Measurements from ENCODE around the gene DNAAF3.
"Not testable (repeated sequence)": the region's sequence is repeated elsewhere in the genome, so short reads cannot be mapped to it uniquely, and the experiment has no call there.

Gene DNAAF3

DNA sequence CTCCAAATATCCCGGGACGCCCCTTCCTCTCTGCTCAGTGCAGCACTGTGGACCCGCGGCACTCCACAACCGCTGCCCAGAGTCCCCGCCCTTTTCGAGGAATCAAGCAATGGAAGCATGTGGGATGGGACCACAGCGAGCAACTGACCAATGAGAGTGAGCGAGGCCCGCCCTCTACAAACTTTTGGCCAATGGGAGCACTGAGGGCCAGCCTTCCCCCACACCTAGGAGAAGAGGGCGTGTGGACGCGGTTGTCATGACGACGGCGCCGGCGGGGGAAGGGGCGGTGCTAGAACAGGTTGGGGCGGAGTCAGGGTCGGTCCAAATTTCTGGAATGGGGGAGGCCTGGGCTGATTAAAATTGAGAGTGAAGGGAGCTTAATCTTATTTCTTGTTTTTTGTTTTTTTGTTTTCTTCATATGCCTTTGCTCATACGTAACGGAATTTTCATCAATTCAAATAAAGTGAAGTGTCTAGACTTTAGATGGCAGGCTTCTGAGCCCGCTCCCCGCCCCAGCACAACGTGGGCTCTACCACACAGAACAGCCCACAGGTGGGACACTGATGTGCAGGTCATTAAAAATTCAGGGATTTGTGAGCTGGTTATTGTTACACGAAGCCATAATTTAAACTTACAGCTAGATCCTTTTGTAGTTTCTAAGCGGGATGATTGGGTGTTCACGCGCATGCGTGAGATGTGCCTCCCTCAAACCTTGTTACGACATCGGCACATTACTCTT lies at the start of gene DNAAF3:
Gene DNAAF3, minus strand, starts transcription at position 84 of the 739 bp plus-strand sequence. CDS start 200 bp downstream, outside the sequence.
- DNase-seq (ENCODE audit: low spot score), result peak; percentile 99

DNA sequence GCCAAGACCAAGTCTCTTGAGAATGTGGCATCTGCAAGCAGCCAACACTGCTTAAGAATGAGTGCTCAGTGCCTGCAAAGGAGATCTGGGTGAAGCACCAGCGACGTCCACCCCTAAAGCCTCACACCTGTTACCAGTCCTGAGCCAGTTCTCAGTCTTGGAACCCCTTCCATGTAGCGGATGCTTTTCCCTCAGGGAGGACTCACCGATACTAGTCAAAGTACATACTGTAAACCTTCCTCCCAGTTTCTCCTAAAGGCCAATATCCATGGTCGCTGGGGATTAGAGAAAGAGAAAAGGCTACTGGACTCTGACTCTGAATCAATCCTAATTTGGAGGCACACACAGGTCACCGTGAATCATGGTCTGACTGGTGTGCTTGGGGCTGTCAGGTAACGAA lies 47.1 kb upstream of the DNAAF3 start:
- no peak for DNase-seq (ENCODE audit: low spot score)

GRCh38 chr19:55212447-55212846 lies 46.0 kb upstream of the DNAAF3 start:
- DNase-seq (ENCODE audit: low spot score), result no peak

DNA sequence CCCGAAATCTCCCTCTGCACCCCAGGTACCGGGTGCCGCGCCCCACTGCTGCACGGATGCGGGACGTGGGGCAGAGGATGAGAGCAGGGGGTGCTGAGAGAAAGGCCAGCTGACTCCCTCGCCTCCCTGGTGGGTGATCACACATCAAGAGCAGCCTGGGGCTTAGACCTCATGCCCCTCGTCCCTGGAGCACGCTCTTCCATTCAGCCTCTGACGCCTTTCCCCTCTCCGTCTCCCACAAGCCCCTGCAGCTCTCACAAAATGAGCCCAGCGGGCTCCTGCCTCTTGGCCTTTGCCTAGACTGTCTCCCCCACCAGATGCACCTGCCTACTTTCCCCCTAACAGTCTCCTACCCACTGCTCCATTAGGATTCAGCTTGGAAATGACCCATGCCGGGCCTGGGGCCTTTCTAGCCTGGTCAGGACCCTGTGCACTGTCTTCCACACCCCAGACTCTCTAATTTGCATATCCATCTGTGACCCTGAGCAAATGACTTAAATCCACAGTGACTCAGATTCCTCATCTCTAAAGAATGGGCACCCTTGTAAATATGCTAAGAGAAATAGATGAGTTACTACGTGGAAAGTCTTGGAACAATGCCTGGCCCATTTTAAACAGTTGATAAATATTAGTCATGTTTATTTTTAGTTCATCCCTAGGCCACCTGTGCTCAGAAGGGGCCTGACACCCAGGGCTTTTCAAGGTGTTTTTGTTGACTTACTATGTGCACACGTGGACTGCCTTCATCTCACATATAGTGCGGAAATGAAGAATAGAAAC lies 43.5 kb upstream of the DNAAF3 start:
- no peak for DNase-seq (ENCODE audit: low spot score)

- DNase-seq (ENCODE audit: low spot score), result no peak
Observed at GRCh38 chr19:55208880-55209692, 42.7 kb upstream of the DNAAF3 start, which contains the start of gene PTPRH. PTPRH (minus strand) TSS chr19:55209501; CDS start chr19:55209433, 68 bp downstream.

- DNase-seq (ENCODE audit: low spot score), result peak; percentile 84
Observed at GRCh38 chr19:55206664-55207500, 40.5 kb upstream of the DNAAF3 start.

DNA sequence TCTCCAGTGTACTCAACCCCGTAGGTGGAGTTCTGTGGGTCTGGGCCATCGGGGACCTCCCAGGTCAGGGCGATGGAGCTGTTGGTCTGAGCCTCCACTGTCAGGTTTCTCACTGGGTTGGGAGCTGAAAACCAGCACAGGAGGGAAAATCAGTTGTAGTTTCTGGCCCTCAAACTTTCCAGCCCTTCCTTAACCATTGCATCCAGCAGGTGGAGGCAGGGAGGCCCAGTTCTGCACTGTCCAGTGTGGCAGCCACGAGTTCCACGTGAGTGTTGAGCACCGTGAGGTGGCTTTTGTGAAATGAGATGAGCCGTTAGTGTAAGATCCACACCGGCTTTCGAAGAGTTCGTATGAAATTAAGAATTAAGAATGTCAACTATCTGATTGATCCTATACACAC lies 35.8 kb upstream of the DNAAF3 start:
- not testable (repeated sequence) for DNase-seq (ENCODE audit: low spot score)

GRCh38 chr19:55199620-55200204 lies 33.3 kb upstream of the DNAAF3 start:
- no peak for DNase-seq (ENCODE audit: low spot score)

DNA sequence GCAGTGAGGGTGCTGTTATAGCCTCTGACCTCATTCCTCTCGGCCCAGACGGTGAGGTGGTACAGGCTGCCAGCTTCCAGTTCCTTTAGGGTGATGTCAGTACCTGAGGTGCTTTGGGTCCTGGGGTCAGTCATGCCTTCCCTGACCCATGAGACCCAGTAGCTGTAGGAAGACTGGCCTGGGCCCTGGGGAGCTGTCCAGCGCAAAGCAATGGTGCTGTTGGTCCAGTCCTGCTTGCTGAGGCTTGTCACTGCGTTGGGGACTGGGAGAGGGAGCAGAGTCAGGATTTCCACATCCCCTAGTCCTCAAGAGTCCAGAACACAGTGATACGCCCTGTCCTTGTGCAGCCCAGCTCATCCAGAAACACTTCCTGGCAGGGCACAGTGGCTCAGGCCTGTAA lies 32.2 kb upstream of the DNAAF3 start:
- no peak for DNase-seq (ENCODE audit: low spot score)

- no peak for DNase-seq (ENCODE audit: low spot score)
Observed at GRCh38 chr19:55197528-55197927, 31.1 kb upstream of the DNAAF3 start.

DNA sequence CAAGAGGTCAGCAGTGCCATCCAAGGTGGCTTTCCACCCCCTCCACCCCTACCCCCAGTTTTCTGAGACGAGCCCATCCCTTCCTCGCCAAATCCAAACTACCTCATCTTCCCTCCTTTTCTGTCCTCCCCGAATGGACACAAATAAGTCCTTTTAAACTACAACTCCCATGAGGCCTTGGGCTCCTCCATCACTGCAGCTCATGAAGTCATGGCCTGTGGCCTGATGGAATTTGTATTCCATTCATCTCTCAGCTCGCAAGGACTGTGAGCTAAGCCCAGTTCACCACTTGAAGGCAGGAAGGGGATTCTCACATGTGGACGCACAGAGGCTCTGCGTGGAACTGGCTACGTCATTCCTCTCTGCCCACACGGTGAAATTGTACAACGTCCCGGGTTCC lies 30.4 kb upstream of the DNAAF3 start:
- DNase-seq (ENCODE audit: low spot score), result no peak

- no peak for DNase-seq (ENCODE audit: low spot score)
Observed at GRCh38 chr19:55193481-55193880, 27.1 kb upstream of the DNAAF3 start.

DNA sequence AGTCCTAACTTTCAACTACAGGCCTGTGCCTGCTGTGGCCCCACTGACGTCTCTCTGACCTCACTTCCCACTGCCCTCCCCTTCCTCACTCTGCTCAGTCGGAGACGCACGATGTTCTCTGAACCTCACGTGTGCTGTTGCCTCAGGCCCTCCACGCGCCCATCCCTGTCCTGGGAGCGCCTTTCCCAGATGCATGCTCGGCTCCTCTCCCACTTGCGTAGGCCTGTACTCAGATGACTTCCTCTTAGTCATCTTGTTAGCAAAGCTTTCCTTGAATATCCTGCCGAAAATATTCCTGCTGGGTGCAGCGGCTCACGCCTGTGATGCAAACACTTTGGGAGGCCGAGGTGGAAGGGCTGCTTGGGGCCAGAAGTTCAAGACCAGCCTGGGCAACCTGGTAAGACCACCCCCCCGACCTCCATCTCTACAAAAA lies 23.0 kb upstream of the DNAAF3 start:
- DNase-seq (ENCODE audit: low spot score), result no peak

- DNase-seq (ENCODE audit: low spot score), result no peak
Observed at GRCh38 chr19:55188625-55189024, 22.2 kb upstream of the DNAAF3 start.

DNA sequence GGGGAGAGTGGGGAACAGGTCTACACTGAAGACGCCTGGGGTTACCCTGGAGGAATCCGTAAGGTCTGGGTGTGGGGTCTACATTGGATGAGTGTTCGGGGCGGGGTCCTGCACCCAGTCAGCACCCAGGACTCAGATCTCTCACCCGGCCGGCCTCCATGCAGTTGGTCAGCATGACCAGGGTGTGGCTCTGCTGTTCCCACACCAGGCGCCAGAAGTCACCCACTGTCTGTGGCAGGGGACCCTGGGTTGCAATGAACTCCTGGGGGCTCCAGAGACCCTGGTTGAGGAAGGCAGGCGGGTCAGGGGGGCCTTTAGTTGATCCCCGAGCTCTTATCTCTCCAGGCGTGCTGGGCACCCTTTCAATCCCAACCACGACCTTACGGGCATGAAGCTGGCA lies 19.7 kb upstream of the DNAAF3 start:
- DNase-seq (ENCODE audit: low spot score), result no peak

DNA sequence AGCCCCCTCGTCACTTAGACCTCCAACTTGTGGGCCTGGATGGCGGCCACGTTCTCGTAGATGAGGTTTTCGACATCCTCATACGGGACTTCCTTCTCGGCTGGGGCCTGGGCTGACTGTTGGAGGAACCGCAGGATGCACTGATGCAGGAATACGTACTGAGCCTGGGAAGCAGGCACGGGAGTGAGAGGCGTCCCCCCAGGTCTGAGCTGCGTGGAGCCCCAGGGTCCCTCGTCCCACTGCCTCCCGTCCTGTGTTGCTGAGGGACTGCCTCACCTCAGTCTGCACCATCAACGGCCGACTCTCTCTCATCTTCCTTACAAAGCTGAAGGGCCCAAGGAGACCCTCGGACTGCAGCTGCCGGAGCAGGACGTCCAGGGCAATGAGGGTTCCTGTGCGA lies 15.3 kb upstream of the DNAAF3 start:
- DNase-seq (ENCODE audit: low spot score), result no peak

DNA sequence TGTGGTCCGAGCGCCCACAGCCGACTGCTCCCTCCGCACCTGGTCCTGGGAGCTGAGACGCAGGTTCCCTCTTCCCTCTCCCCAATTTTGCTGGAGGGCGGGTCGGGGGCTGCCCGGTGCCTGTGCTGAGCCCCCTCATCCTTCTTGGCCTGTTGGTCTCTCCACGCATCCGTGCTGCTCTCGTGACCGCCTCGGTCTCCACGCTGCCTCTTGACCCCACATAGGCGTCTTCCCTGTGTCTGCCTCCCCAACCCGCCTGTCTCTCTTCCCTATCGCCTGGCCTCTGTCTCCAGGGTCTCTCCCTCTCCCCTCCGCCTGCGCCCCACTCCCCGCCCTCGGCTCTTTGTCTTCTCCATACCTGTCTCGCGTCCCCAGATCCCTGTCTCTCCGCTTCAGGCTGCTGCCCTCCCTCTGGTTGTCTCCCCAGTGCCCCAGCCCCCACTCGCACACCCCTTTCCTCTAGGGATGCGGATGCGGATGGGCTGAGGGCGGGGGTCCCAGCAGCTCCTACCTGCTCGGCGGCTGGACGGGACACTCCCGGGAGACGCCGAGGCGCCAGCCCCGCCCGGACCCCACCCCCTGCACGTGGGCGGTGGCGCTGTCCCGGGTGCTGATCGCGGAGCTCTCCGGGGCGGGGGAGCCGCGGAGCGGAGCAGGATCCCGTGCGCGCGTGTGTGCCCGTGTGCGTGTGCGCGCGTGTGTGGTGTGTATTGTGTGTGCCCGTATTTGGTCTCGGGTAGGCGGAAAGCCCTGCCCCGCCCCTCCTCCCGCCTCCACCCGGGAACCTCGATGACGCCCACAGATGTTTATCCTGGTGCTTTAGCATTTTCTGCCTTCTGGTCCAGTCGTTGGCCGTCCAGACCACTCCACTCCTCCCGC lies 13.4 kb upstream of the DNAAF3 start, which contains the start of gene SYT5:
Gene SYT5, minus strand, starts transcription at position 684 of the 879 bp plus-strand sequence. CDS start 1,248 bp downstream, outside the sequence.
- peak; percentile 83 for DNase-seq (ENCODE audit: low spot score)

GRCh38 chr19:55178781-55179599 lies 12.6 kb upstream of the DNAAF3 start:
- DNase-seq (ENCODE audit: low spot score), result peak; percentile 94

GRCh38 chr19:55176076-55176475 lies 9.7 kb upstream of the DNAAF3 start:
- no peak for DNase-seq (ENCODE audit: low spot score)

Data from ecto neural progenitor cell (in vitro differentiated cells).